GM18867 (cell line): Measurements from ENCODE around the gene CLEC11A.

Source experiments
- ATAC-seq: cut with Tn5 transposase; IDR thresholded peaks from one replicate; pipeline ENCODE4 v1.9.1; 2021; ENCODE audit warnings: mild to moderate bottlenecking, moderate library complexity; ENCODE audit not compliant: unreplicated experiment

Gene CLEC11A

GRCh38 chr19:50723069-50723468 lies at the start of gene CLEC11A:
Gene CLEC11A, plus strand, starts transcription at chr19:50723364. Its CDS starts 162 bp downstream, at chr19:50723526.
- ATAC-seq: no peak

- no peak for ATAC-seq
Measured at GRCh38 chr19:50676625-50677197, 46.5 kb upstream of the CLEC11A start.

- ATAC-seq: no peak
Measured at GRCh38 chr19:50677636-50678035, 45.5 kb upstream of the CLEC11A start.

GRCh38 chr19:50678323-50678722 lies 44.8 kb upstream of the CLEC11A start:
- no peak for ATAC-seq

- ATAC-seq: peak; percentile 74
Measured at GRCh38 chr19:50679177-50680125, 43.7 kb upstream of the CLEC11A start.

GRCh38 chr19:50686310-50687032 lies 36.7 kb upstream of the CLEC11A start:
- no peak for ATAC-seq

- ATAC-seq: no peak
Measured at GRCh38 chr19:50688766-50689165, 34.4 kb upstream of the CLEC11A start.

- ATAC-seq: no peak
Measured at GRCh38 chr19:50690439-50690838, 32.7 kb upstream of the CLEC11A start.

- ATAC-seq: no peak
Measured at GRCh38 chr19:50693064-50693975, 29.8 kb upstream of the CLEC11A start.

- ATAC-seq: no peak
Measured at GRCh38 chr19:50694815-50695145, 28.4 kb upstream of the CLEC11A start.

- ATAC-seq: no peak
Measured at GRCh38 chr19:50695251-50696093, 27.7 kb upstream of the CLEC11A start.

- ATAC-seq: no peak
Measured at GRCh38 chr19:50696094-50696483, 27.1 kb upstream of the CLEC11A start.

- ATAC-seq: no peak
Measured at GRCh38 chr19:50697414-50698124, 25.6 kb upstream of the CLEC11A start.

- ATAC-seq: no peak
Measured at GRCh38 chr19:50701367-50701985, 21.7 kb upstream of the CLEC11A start.

GRCh38 chr19:50702158-50702870 lies 20.9 kb upstream of the CLEC11A start:
- no peak for ATAC-seq

GRCh38 chr19:50702871-50703829 lies 20.0 kb upstream of the CLEC11A start:
- no peak for ATAC-seq
